HepG2 (cell line): Measurements from ENCODE around the gene CFAP43. TPM values are rescaled to one million over a fixed set of nuclear protein-coding genes. Genes with fewer than 3 reads are reported as not detected.

Experiments
- BCL6 ChIP-seq: IDR thresholded peaks from 2 replicates; pipeline ENCODE4 v1.6.1; 2016; ENCODE audit warnings: missing genetic modification reagents, missing compliant biosample characterization
- CREB1 ChIP-seq, 2 experiments: fragments of 450-650 bp in 1 of 2; IDR thresholded peaks; 2 replicates each; pipeline ENCODE4 v1.6.1; 2016 to 2017; ENCODE audit warnings: control low read depth in 1 of 2, mild to moderate bottlenecking in 1 of 2, missing compliant biosample characterization in 1 of 2, missing genetic modification characterization in 1 of 2
- ESRRA ChIP-seq: sonication (generic); formaldehyde crosslinking; IDR thresholded peaks from 2 replicates; pipeline ENCODE4 v1.5.1; 2020; ENCODE audit warnings: mild to moderate bottlenecking, low read depth, missing genetic modification reagents
- MXI1 ChIP-seq: IDR thresholded peaks from 3 replicates; pipeline ENCODE4 v1.6.1; 2012; ENCODE audit warnings: low read depth, low read length, inconsistent platforms, borderline replicate concordance
- PRPF4 ChIP-seq: fragments of 200-400 bp; formaldehyde crosslinking; IDR thresholded peaks from 2 replicates; pipeline ENCODE4 v1.6.1; 2016; ENCODE audit warnings: low read length, low read depth; ENCODE audit not compliant: poor library complexity, severe bottlenecking
- RBM22 ChIP-seq: fragments of 200-400 bp; formaldehyde crosslinking; optimal IDR thresholded peaks from 2 replicates; pipeline ENCODE3; 2017; ENCODE audit warnings: mild to moderate bottlenecking, low read length, moderate library complexity
- SMAD1 ChIP-seq: sonication (generic); formaldehyde crosslinking; IDR thresholded peaks from 2 replicates; pipeline ENCODE4 v1.4.0; 2020; ENCODE audit warnings: missing genetic modification reagents, low read depth, mild to moderate bottlenecking, borderline replicate concordance
- SRF ChIP-seq: IDR thresholded peaks from 2 replicates; pipeline ENCODE4 v1.6.1; 2011; ENCODE audit warnings: mild to moderate bottlenecking, low read depth, low read length, moderate library complexity
- TARDBP ChIP-seq: sonication (generic); formaldehyde crosslinking; IDR thresholded peaks from 2 replicates; pipeline ENCODE4 v1.8.0; 2022; ENCODE audit warnings: mild to moderate bottlenecking, missing genetic modification reagents
- ZNF354B ChIP-seq: sonication (generic); formaldehyde crosslinking; IDR thresholded peaks from 2 replicates; pipeline ENCODE4 v1.8.0; 2022; ENCODE audit warnings: mild to moderate bottlenecking, missing genetic modification reagents
- polyA plus RNA-seq, 8 experiments: library from polyadenylated mRNA; depleted of rRNA in 3 of 8; stranded (reverse) in 7 of 8; unstranded in 1 of 8; fragments of >200 nt; fragmentation: Illumina TruSeq in 4 of 8; extraction: Trizol in 4 of 8; gene quantifications; 2 replicates each; pipeline versions ENCODE4 v1.2.1 to v1.2.3, GENCODE V29; 2011 to 2016; ENCODE audit warnings: low read depth in 4 of 8, missing spikeins in 1 of 8, mixed read lengths in 1 of 8; ENCODE audit not compliant: insufficient read depth in 1 of 8
- total RNA-seq, 5 experiments: library from RNA; depleted of rRNA; stranded (reverse); fragments of >200 nt; fragmentation: Illumina TruSeq; extraction: Trizol; gene quantifications; 2 replicates each; pipeline ENCODE4 v1.2.3, GENCODE V29; 2016; ENCODE audit warnings: low read depth in 1 of 5
- TF ChIP-seq, protein P1 (sequence below): sonication (generic); IDR thresholded peaks from 2 replicates; pipeline ENCODE4 v1.6.1; 2016; ENCODE audit warnings: low read depth, borderline replicate concordance
- TF ChIP-seq, protein P2 (sequence below): sonication (generic); formaldehyde crosslinking; IDR thresholded peaks from 2 replicates; pipeline ENCODE4 v1.5.0; 2020; ENCODE audit warnings: missing genetic modification reagents
- TF ChIP-seq, protein P3 (sequence below), 2 experiments: fragments of 450-650 bp in 1 of 2; sonication (generic) in 1 of 2; formaldehyde crosslinking; IDR thresholded peaks; 2 replicates each; pipeline versions ENCODE4 v1.5.0 to v1.8.0; 2020 to 2022; ENCODE audit warnings: mild to moderate bottlenecking in 1 of 2, missing genetic modification reagents in 1 of 2
- TF ChIP-seq, protein P4 (sequence below): sonication (generic); formaldehyde crosslinking; IDR thresholded peaks from 2 replicates; pipeline ENCODE4 v1.8.0; 2022; ENCODE audit warnings: mild to moderate bottlenecking, missing genetic modification reagents
- TF ChIP-seq, protein P5 (sequence below): sonication (generic); formaldehyde crosslinking; IDR thresholded peaks from 2 replicates; pipeline ENCODE4 v1.4.0; 2020; ENCODE audit warnings: missing genetic modification reagents, borderline replicate concordance
- TF ChIP-seq, protein P6 (sequence below): sonication (generic); formaldehyde crosslinking; conservative IDR thresholded peaks from 2 replicates; pipeline ENCODE4 v1.5.0; 2020; ENCODE audit warnings: missing genetic modification reagents
- TF ChIP-seq, protein P7 (sequence below): sonication (generic); formaldehyde crosslinking; IDR thresholded peaks from 2 replicates; pipeline ENCODE4 v1.4.0; 2020; ENCODE audit warnings: missing genetic modification reagents

CFAP43 gene
- total and polyA plus RNA-seq, 2 of the 13 experiments (the other 11 are each of a cell fraction or from before 2014, with no cell fraction given), result 0.24 to 0.38 TPM

DNA sequence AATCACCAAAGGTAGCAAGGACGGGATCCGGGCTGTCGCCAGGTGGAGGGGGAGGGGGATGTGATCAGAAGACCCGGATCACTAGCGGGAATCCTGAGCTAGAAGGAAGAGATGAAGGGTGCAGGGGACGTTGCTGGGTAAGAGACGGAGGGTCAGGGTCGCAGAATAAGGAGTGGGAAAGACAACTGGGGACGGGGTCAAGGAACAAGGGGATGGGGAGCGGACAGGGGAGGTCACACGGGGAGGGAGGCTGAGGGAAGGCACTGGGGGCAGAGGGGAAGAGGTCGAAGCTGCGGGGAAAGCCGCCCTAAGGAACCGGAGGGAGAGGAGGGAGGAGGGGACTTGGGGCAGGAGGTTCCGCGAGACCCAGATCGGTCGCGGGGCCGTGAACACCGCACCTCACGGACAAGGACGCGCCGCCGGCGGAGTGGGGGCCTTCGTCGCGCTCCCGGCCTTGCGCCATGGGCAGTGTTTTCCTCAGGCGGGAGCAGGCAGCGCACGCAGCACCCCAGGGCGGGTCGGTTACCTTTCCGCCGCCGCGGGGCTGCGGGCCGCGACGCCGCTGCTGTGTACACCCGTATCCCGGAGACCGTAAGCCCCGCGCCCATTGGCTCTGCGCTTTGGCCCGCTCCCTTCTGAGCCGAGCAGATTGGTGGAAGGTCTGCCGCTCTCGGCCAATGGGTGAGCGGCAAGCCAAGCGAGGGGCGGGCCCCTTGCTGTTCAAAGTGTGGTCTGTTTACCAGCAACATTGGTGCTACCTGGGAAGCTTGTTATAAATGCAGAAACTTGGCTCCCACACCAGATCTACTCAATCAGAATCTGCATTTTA is at the start of gene CFAP43 (continued):
- TF ChIP-seq, protein P1, sequence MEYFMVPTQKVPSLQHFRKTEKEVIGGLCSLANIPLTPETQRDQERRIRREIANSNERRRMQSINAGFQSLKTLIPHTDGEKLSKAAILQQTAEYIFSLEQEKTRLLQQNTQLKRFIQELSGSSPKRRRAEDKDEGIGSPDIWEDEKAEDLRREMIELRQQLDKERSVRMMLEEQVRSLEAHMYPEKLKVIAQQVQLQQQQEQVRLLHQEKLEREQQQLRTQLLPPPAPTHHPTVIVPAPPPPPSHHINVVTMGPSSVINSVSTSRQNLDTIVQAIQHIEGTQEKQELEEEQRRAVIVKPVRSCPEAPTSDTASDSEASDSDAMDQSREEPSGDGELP, result no peak
- TF ChIP-seq SRF (no peak), MXI1 (peak; percentile 99), BCL6 (0 out of 2 replicates have a peak, but pooled peaks have one; percentile 12), TARDBP (CRISPR knock-in tag) (0 out of 2 replicates have a peak, but pooled peaks have one; percentile 15), ESRRA (CRISPR knock-in tag) (0 out of 2 replicates have a peak, but pooled peaks have one; percentile 41), PRPF4 (no peak), ZNF354B (CRISPR knock-in tag) (no peak), SMAD1 (peak; percentile 28; the same call in 1 of the 2 replicates), RBM22 (peak; percentile 23), CREB1 (IDR thresholded peaks at IDR 0.05) (0 out of 2 replicates have a peak, but pooled peaks have one; percentile 30), CREB1 (CRISPR knock-in tag; IDR thresholded peaks at IDR 0.05) (no peak; the same call in 1 of the 2 replicates)
- TF ChIP-seq, protein P2, sequence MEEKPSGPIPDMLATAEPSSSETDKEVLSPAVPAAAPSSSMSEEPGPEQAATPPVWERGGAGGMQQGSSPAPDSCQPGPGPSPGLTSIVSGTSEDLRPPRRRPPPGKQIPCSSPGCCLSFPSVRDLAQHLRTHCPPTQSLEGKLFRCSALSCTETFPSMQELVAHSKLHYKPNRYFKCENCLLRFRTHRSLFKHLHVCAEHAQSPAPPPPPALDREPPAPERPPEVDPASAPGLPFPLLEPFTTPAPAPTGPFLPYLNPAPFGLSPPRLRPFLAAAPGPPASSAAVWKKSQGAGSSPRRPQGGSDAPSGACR (CRISPR knock-in tag), result no peak
- TF ChIP-seq, protein P3, sequence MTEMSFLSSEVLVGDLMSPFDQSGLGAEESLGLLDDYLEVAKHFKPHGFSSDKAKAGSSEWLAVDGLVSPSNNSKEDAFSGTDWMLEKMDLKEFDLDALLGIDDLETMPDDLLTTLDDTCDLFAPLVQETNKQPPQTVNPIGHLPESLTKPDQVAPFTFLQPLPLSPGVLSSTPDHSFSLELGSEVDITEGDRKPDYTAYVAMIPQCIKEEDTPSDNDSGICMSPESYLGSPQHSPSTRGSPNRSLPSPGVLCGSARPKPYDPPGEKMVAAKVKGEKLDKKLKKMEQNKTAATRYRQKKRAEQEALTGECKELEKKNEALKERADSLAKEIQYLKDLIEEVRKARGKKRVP (CRISPR knock-in tag; IDR thresholded peaks at IDR 0.05), result peak in 1 of 2 experiments; percentile 67; a peak in 1 of 4 replicates
- TF ChIP-seq, protein P4, sequence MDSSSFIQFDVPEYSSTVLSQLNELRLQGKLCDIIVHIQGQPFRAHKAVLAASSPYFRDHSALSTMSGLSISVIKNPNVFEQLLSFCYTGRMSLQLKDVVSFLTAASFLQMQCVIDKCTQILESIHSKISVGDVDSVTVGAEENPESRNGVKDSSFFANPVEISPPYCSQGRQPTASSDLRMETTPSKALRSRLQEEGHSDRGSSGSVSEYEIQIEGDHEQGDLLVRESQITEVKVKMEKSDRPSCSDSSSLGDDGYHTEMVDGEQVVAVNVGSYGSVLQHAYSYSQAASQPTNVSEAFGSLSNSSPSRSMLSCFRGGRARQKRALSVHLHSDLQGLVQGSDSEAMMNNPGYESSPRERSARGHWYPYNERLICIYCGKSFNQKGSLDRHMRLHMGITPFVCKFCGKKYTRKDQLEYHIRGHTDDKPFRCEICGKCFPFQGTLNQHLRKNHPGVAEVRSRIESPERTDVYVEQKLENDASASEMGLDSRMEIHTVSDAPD, result no peak
- TF ChIP-seq, protein P5, sequence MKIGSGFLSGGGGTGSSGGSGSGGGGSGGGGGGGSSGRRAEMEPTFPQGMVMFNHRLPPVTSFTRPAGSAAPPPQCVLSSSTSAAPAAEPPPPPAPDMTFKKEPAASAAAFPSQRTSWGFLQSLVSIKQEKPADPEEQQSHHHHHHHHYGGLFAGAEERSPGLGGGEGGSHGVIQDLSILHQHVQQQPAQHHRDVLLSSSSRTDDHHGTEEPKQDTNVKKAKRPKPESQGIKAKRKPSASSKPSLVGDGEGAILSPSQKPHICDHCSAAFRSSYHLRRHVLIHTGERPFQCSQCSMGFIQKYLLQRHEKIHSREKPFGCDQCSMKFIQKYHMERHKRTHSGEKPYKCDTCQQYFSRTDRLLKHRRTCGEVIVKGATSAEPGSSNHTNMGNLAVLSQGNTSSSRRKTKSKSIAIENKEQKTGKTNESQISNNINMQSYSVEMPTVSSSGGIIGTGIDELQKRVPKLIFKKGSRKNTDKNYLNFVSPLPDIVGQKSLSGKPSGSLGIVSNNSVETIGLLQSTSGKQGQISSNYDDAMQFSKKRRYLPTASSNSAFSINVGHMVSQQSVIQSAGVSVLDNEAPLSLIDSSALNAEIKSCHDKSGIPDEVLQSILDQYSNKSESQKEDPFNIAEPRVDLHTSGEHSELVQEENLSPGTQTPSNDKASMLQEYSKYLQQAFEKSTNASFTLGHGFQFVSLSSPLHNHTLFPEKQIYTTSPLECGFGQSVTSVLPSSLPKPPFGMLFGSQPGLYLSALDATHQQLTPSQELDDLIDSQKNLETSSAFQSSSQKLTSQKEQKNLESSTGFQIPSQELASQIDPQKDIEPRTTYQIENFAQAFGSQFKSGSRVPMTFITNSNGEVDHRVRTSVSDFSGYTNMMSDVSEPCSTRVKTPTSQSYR (CRISPR knock-in tag), result no peak
- TF ChIP-seq, protein P6, sequence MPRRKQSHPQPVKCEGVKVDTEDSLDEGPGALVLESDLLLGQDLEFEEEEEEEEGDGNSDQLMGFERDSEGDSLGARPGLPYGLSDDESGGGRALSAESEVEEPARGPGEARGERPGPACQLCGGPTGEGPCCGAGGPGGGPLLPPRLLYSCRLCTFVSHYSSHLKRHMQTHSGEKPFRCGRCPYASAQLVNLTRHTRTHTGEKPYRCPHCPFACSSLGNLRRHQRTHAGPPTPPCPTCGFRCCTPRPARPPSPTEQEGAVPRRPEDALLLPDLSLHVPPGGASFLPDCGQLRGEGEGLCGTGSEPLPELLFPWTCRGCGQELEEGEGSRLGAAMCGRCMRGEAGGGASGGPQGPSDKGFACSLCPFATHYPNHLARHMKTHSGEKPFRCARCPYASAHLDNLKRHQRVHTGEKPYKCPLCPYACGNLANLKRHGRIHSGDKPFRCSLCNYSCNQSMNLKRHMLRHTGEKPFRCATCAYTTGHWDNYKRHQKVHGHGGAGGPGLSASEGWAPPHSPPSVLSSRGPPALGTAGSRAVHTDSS (CRISPR knock-in tag), result no peak
- TF ChIP-seq, protein P7, sequence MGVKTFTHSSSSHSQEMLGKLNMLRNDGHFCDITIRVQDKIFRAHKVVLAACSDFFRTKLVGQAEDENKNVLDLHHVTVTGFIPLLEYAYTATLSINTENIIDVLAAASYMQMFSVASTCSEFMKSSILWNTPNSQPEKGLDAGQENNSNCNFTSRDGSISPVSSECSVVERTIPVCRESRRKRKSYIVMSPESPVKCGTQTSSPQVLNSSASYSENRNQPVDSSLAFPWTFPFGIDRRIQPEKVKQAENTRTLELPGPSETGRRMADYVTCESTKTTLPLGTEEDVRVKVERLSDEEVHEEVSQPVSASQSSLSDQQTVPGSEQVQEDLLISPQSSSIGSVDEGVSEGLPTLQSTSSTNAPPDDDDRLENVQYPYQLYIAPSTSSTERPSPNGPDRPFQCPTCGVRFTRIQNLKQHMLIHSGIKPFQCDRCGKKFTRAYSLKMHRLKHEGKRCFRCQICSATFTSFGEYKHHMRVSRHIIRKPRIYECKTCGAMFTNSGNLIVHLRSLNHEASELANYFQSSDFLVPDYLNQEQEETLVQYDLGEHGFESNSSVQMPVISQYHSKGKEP (CRISPR knock-in tag), result no peak
